Common myeloid progenitor, CD34-positive (primary cell): ENCODE measurements around the gene OPCML.

Experiments
- CTCF ChIA-PET: fragments of 350-600 bp; sonication (Branson Sonifier 250); formaldehyde crosslinking; loops from one replicate; lab custom pipeline; 2021; ENCODE audit warnings: antibody characterized with exemption; lab: Charles Lee
- POLR2A ChIA-PET: fragments of 350-600 bp; sonication (Branson Sonifier 250); formaldehyde crosslinking; loops from one replicate; lab custom pipeline; 2021; ENCODE audit warnings: antibody characterized with exemption; lab: Charles Lee
- DNase-seq, 3 donors: peaks; one replicate each; pipeline versions ENCODE4 v3.0.0 to v3.0.0-alpha.2; 2013
- H3K27ac ChIP-seq, 2 experiments: 1 replicate in 1 of 2; 2 replicates in 1 of 2; pipeline ENCODE4 v1.7.0; 2013; ENCODE audit warnings: inconsistent platforms in 2 of 2, low read length in 2 of 2, mild to moderate bottlenecking in 2 of 2, low read depth in 1 of 2, moderate library complexity in 1 of 2; ENCODE audit not compliant: severe bottlenecking in 2 of 2, insufficient read depth in 1 of 2, poor library complexity in 1 of 2
- H3K27me3 ChIP-seq, 5 experiments: replicated peaks in 2 of 5; 1 replicate in 3 of 5; 2 replicates in 2 of 5; pipeline versions ENCODE4 v1.6.1 to v1.7.0; 2013; ENCODE audit warnings: low read length in 4 of 5, mild to moderate bottlenecking in 2 of 5, moderate library complexity in 2 of 5, inconsistent platforms in 1 of 5; ENCODE audit not compliant: insufficient read depth in 5 of 5, control insufficient read depth in 4 of 5
- H3K36me3 ChIP-seq, 4 experiments: 1 replicate in 2 of 4; 2 replicates in 2 of 4; pipeline versions ENCODE4 v1.6.1 to v1.7.0; 2013; ENCODE audit warnings: low read length in 3 of 4, control low read depth in 1 of 4, mild to moderate bottlenecking in 1 of 4; ENCODE audit not compliant: control insufficient read depth in 4 of 4, insufficient read depth in 4 of 4
- H3K4me1 ChIP-seq, 4 experiments: 1 replicate in 3 of 4; 2 replicates in 1 of 4; pipeline versions ENCODE4 v1.6.1 to v1.7.1; 2013; ENCODE audit warnings: low read length in 3 of 4, mild to moderate bottlenecking in 3 of 4, control low read depth in 1 of 4, inconsistent platforms in 1 of 4, moderate library complexity in 1 of 4; ENCODE audit not compliant: control insufficient read depth in 4 of 4, insufficient read depth in 4 of 4; ENCODE audit errors: control extremely low read depth in 1 of 4
- H3K4me3 ChIP-seq, 7 experiments: 1 replicate in 4 of 7; 2 replicates in 3 of 7; pipeline versions ENCODE4 v1.5.1 to v1.7.0; 2013; ENCODE audit warnings: mild to moderate bottlenecking in 7 of 7, low read length in 6 of 7, moderate library complexity in 6 of 7, inconsistent platforms in 2 of 7, low read depth in 2 of 7, control low read depth in 1 of 7; ENCODE audit not compliant: insufficient read depth in 4 of 7, control insufficient read depth in 1 of 7; ENCODE audit errors: extremely low read depth in 1 of 7
- H3K9me3 ChIP-seq, 5 experiments: 1 replicate in 4 of 5; 2 replicates in 1 of 5; pipeline versions ENCODE4 v1.6.1 to v1.7.1; 2013; ENCODE audit warnings: low read length in 4 of 5, mild to moderate bottlenecking in 2 of 5, inconsistent platforms in 1 of 5, low read depth in 1 of 5, moderate library complexity in 1 of 5; ENCODE audit not compliant: control insufficient read depth in 4 of 5, insufficient read depth in 2 of 5; ENCODE audit errors: control extremely low read depth in 1 of 5
- WGBS: methylation state at CpG from one replicate; pipeline ENCODE4 v1.1.5; 2013; ENCODE audit not compliant: insufficient coverage; 5-methylcytosine and 5-hydroxymethylcytosine counted together

OPCML gene

GRCh38 chr11:132714859-132715440, 817.4 kb downstream of the OPCML start:
- Histone ChIP-seq H3K4me3 (no peak overlapping the region), H3K36me3 (no peaks in the 10 kb centered on the region), H3K9me3 (no peaks in the 10 kb centered on the region), H3K27me3 (peaks cover 0 to 6% (median 0%) of the 10 kb centered on the region in 5 experiments), H3K27ac (no peak overlapping the region), H3K4me1 (peaks cover 6 to 15% (median 11%) of the 10 kb centered on the region in 4 experiments)
- no peak for DNase-seq
- WGBS, result 84% methylated on average over 2 of the region's 4 CpGs
- ChIA-PET CTCF (no interaction called here), POLR2A (no interaction called here)

GRCh38 chr11:132712466-132712865, 819.8 kb downstream of the OPCML start:
- no peak for DNase-seq
- 84% methylated on average over 11 of the region's 15 CpGs for WGBS
- CTCF ChIA-PET, result no interaction called here
- Histone ChIP-seq H3K36me3 (no peaks in the 10 kb centered on the region), H3K27ac (no peak overlapping the region), H3K4me3 (no peak overlapping the region), H3K4me1 (no peaks in the 10 kb centered on the region), H3K27me3 (peaks cover 0 to 5% (median 0%) of the 10 kb centered on the region in 5 experiments), H3K9me3 (no peaks in the 10 kb centered on the region)
- POLR2A ChIA-PET, result no interaction called here

DNA sequence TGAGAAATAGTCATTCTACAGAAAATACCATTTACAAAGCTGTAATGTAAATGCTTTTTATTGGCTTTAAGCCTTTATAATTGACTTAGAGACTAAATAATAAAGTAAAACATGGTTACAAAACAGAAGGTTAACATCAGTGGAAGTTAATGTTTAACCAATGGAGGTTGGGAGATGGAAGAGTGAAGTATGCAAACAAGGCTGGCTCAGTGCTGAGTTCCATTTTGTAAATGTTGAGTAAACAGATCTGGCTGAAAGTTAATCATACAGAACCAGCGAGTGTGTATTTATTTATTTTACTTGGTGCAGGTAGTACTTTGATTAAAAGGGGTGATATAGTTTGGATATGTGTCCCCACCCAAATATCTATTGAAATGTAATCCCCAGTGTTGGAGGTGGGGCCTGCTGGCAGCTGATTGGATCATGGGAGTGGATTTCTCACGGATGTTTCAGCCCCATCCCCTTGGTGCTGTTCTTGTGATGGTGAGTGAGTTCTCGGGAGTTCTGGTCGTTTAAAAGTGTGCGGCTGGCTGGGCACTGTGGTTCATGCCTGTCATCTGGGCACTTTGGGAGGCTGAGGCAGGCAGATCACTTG, 827.4 kb downstream of the OPCML start:
- Histone ChIP-seq H3K4me3 (no peak overlapping the region), H3K4me1 (no peaks in the 10 kb centered on the region), H3K36me3 (no peaks in the 10 kb centered on the region), H3K9me3 (peaks cover 0 to 7% (median 0%) of the 10 kb centered on the region in 5 experiments), H3K27me3 (peaks cover 0 to 2% (median 0%) of the 10 kb centered on the region in 5 experiments), H3K27ac (no peak overlapping the region)
- no peak for DNase-seq
- ChIA-PET CTCF (no interaction called here), POLR2A (no interaction called here)
- WGBS, result 100% methylated on average over 1 of the region's 5 CpGs

GRCh38 chr11:132692891-132693290, 839.4 kb downstream of the OPCML start:
- ChIA-PET POLR2A (no interaction called here), CTCF (no interaction called here)
- no peaks in the 10 kb centered on the region for H3K27me3 ChIP-seq
- H3K4me1 ChIP-seq, result no peaks in the 10 kb centered on the region
- H3K4me3 ChIP-seq, result no peak overlapping the region
- no peaks in the 10 kb centered on the region for H3K9me3 ChIP-seq
- no peaks in the 10 kb centered on the region for H3K36me3 ChIP-seq
- WGBS, result no CpG with 5 or more reads among the region's 1 CpG
- no peak overlapping the region for H3K27ac ChIP-seq
- no peak for DNase-seq

DNA sequence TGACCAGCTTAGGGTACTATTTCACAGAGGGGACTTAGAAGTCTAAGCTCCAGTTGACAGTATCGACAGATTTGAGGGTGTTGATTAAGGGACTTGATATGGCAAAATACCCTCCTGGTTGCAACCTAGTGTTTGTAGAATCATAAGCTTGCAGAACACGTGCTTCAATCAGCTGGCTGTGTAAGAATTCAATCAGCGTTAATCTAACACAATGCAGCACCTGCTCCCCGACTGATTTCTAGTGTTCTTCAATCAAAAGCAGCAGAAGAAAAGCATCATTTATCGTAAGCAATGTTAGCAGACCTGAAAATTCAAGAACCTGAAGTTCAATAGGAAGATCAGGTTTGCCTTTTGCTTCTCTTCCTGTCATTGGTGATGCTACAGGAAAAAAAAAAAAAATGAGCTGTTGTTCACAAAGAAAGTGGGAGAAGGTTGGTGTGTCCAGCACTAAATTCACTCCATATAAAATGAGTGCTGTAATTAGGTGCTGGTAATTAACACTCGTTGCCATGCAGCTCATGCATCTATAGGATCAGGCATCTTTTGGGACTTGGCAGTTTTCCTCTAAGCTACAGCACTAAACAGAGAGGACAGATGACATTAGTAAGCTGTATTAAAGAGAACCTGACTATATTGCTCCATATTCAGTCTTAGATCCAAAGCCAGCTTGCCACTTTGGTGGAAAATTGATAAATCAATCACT, 840.3 kb downstream of the OPCML start:
- Histone ChIP-seq H3K4me3 (no peak overlapping the region), H3K27ac (no peak overlapping the region), H3K4me1 (no peaks in the 10 kb centered on the region), H3K27me3 (no peaks in the 10 kb centered on the region), H3K9me3 (no peaks in the 10 kb centered on the region), H3K36me3 (no peaks in the 10 kb centered on the region)
- no peak for DNase-seq
- CTCF ChIA-PET, result interaction anchor here (0.7 kb wide), 1 partner anchor 381 kb away, joined by 3 read pairs; no protein-coding TSS in a partner anchor
- WGBS, result 96% methylated on average over 6 of the region's 6 CpGs
- POLR2A ChIA-PET, result no interaction called here

GRCh38 chr11:132686886-132687285, 845.4 kb downstream of the OPCML start:
- ChIA-PET CTCF (no interaction called here), POLR2A (no interaction called here)
- Histone ChIP-seq H3K27ac (no peak overlapping the region), H3K36me3 (no peaks in the 10 kb centered on the region), H3K4me3 (no peak overlapping the region), H3K27me3 (no peaks in the 10 kb centered on the region), H3K9me3 (no peaks in the 10 kb centered on the region), H3K4me1 (peaks cover 0 to 6% (median 1%) of the 10 kb centered on the region in 4 experiments)
- DNase-seq, result no peak
- no CpG with 5 or more reads among the region's 4 CpGs for WGBS

DNA sequence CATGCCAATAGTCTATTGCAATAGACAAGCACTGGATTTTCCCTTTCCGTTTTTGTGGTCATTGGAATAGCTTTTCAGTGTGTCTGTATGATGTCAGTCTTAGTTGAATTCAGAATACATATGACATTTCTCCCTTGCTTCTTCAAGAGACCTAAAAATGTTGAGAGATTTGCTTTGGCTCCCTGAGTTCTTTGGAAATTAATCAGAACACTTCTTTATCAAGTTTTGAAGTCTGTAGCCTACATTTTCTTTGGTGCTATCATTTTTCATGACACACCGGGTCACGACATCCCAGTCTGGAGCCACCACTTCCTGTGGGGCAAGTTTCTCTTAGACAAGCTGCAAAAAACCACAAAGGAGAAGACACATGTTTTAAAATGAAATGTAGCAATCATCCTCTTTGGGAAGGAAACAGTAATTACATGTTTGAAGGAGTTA, 847.1 kb downstream of the OPCML start:
- H3K36me3 ChIP-seq, result no peaks in the 10 kb centered on the region

More for the DNA sequence above, 847.1 kb downstream of the OPCML start:
- Histone ChIP-seq H3K9me3 (no peaks in the 10 kb centered on the region), H3K27me3 (no peaks in the 10 kb centered on the region), H3K4me3 (no peak overlapping the region), H3K27ac (no peak overlapping the region), H3K4me1 (peaks cover 0 to 6% (median 1%) of the 10 kb centered on the region in 4 experiments)
- peak in 2 of 3 donors; percentile 16 to 24 for DNase-seq
- POLR2A ChIA-PET, result interaction anchor here (0.7 kb wide), 1 partner anchor 60 kb away, joined by 3 read pairs; no protein-coding TSS in a partner anchor
- CTCF ChIA-PET, result interaction anchor here (0.5 to 1.1 kb wide), 2 partner anchors 33 to 50 kb away, joined by 3 read pairs; no protein-coding TSS in a partner anchor
- 0% methylated on average over 2 of the region's 3 CpGs for WGBS
